HFF-Myc (cell line): ENCODE measurements around the gene EGLN2.

Experiments used
- DNase-seq: peaks from one replicate; pipeline ENCODE4 v3.0.0-alpha.2; 2011; ENCODE audit warnings: low read depth; ENCODE audit errors: extremely low read depth
- H3K4me3 ChIP-seq: replicated peaks from 2 replicates; pipeline ENCODE4 v1.5.1; 2011; ENCODE audit warnings: low read depth, mild to moderate bottlenecking, control low read depth, low read length
- TF ChIP-seq, protein P1 (sequence below): IDR thresholded peaks from 2 replicates; pipeline ENCODE4 v1.5.1; 2012; ENCODE audit warnings: mild to moderate bottlenecking, low read depth, low read length, control low read depth; ENCODE audit errors: missing control alignments

Gene EGLN2

DNA sequence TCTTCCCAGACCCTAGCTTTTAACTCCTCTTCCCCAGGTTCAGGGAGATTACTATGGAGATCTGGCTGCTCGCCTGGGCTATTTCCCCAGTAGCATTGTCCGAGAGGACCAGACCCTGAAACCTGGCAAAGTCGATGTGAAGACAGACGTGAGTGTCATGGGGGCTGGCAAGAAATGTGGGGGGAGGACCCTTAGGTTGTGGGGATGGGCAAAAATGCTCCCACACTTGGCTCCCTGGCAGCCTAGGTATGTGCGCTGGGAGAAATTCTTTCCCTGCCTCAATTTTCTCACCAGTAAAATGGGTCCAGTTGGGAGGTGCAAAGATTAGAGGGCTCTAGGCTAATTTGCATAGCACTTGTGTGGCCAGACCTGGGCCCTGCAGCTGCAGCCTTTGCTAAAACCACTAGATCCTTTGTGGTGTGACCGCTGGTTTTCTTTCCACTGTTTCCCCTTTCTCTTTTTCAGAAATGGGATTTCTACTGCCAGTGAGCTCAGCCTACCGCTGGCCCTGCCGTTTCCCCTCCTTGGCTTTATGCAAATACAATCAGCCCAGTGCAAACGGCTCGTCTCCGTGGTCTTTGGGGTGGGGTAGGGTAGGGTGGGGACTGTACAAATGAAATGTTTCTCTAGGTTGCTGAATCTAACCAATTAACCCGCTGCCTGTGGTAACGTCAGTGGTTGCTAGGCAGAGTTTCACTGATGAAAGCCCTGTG, 21.9 kb upstream of the EGLN2 start:
- DNase-seq = peak; percentile 92
- H3K4me3 ChIP-seq = peak overlapping the region; percentile 50
- TF ChIP-seq, protein P1, sequence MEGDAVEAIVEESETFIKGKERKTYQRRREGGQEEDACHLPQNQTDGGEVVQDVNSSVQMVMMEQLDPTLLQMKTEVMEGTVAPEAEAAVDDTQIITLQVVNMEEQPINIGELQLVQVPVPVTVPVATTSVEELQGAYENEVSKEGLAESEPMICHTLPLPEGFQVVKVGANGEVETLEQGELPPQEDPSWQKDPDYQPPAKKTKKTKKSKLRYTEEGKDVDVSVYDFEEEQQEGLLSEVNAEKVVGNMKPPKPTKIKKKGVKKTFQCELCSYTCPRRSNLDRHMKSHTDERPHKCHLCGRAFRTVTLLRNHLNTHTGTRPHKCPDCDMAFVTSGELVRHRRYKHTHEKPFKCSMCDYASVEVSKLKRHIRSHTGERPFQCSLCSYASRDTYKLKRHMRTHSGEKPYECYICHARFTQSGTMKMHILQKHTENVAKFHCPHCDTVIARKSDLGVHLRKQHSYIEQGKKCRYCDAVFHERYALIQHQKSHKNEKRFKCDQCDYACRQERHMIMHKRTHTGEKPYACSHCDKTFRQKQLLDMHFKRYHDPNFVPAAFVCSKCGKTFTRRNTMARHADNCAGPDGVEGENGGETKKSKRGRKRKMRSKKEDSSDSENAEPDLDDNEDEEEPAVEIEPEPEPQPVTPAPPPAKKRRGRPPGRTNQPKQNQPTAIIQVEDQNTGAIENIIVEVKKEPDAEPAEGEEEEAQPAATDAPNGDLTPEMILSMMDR = no peak

DNA sequence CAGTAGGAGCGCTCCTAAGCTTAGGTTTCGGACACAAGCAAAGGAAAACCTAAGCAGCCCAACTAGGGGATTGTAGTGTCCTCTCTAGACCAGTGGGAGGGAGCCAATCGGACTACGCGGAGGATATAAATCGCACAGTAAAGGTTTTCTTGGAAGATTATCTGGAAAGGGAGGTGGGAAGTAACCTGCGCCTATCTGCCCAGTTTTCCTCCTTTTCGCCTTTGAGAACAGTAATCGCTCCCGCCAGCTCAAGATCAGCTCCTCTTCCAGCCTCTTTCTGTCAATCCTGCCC, 21.4 kb upstream of the EGLN2 start:
- no peak for DNase-seq
- peak overlapping the region; percentile 50 for H3K4me3 ChIP-seq
- TF ChIP-seq, protein P1 = no peak

DNA sequence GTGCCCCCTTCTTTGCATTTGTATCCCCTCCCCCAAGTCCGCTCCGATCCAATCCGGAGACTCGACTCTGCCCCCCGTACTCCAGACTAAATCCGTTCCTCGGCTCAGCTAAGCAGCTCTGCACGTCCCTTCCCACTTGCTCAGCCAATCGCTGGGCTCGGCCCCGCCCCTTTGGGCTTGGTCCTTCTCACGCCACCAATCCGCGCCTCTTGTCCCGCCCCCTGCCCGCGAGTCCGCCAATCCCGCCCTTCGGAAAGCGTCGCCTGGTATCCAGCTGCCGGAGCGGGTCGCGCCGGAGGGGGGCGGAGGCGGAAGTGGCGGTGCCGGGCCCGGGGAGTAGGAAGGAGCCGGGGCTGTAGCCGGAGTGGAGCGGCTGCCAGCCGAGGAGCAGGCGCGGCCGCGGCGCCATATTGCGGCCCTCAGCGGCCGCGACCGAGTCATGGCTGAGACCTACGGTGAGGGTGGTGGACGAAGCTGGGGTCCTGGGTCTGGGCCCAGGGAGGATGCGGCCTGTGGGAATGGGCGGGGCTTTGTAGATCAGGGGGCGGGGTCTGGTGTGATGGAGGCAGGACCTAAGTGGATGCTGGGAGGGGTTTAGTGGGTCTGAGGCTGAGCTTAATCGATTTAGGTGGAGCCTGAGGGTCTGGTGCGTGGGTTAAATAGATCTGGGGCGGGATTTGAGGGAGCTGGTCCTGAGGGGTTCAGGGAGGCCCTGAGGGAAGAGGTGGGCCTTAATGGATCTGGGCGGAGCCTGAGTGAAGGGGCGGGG, 20.9 kb upstream of the EGLN2 start, which contains the start of gene RAB4B:
Gene RAB4B (plus strand): TSS at position 311 of the 769 bp plus-strand sequence. CDS start 129 bp downstream, at position 440.
- peak; percentile 98 for DNase-seq
- H3K4me3 ChIP-seq = peak within 1 kb of the TSS; percentile 50
- TF ChIP-seq, protein P1 = no peak

DNA sequence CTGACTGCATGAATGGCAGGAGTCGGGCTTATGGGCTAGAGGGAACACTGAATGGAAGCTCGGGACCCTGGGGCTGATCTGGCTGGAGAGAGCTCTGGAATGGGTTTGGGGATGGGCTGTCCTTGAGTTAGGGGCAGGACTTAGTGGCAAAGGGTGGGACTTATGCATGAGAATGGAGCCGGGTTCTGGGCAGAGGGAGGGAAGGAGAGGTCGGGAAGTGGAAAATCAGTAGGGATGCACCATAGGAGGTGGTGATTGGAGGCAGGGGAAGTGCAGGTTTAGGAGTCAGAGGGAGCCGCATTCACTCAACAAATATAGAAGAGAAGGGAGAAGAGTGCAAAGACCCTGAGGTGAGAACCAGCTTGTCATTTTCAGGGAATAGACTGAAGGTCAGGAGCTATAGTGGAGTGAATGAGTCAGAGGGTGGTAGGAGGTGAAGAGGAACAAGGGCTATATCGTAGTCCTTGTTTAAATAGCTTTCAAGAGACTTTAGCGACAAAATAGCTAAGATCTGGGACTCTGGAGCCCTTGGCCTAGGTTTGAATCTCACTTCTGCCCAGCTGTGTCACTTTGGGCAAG, 20.2 kb upstream of the EGLN2 start:
- DNase-seq = no peak
- TF ChIP-seq, protein P1 = no peak
- peak overlapping the region; percentile 50 for H3K4me3 ChIP-seq

DNA sequence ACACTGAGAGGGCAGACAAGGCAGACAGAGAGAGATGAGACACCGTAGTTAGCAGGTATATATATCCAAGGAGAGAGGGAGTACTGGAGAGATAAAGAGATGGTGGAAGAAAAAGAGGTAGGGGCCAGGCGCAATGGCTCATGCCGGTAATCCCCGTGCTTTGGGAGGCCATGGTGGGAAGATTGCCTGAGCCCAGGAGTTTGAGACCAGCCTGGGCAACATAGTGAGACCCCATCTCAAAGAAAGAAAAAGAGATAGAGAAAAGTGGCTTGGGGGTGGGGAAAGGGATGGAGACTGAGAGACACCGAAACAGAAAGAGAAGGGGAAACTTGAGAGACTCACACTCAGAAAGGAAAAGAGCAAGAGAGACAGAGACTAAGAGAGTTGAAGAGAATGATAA, 18.4 kb upstream of the EGLN2 start:
- no peak for DNase-seq
- no peak overlapping the region for H3K4me3 ChIP-seq
- TF ChIP-seq, protein P1 = no peak

DNA sequence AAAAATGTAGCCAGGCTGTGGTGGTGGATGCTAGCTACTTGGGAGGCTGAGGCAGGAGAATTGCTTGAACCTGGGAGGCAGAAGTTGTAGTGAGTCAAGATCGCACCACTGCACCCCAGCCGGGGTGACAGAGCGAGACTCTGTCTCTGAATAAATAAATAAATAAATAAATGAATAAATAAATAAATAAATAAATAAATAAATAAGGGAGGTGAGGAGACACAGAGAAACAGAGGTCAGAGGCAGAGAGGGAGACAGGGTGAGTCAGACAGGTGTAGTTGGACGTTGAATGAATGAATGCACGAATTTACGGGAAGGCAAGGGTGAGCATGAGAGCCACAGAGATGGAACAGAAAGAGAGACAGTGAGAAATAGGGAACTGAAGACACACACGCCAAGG, 17.9 kb upstream of the EGLN2 start:
- H3K4me3 ChIP-seq = no peak overlapping the region
- TF ChIP-seq, protein P1 = no peak
- no peak for DNase-seq
